Thoracic aorta (tissue), 2 donors: Measurements from ENCODE around the gene SH3TC1. TPM values are rescaled to one million over a fixed set of nuclear protein-coding genes. Genes with fewer than 3 reads are reported as not detected.

Experiments
- ATAC-seq: fragments of 150-250 bp; one replicate; pipeline ENCODE4 v1.8.0; 2017; ENCODE audit warnings: low read depth; ENCODE audit not compliant: insufficient number of reproducible peaks, low FRiP score
- DNase-seq: peaks from one replicate; pipeline ENCODE4 v3.0.0-alpha.2; 2020; ENCODE audit warnings: low spot score
- H3K27ac ChIP-seq, 2 donors: fragments of 200-600 bp; sonication (generic); 1 replicate in 1 of 2; 2 replicates in 1 of 2; pipeline ENCODE4 v1.5.1; 2016; ENCODE audit warnings: mild to moderate bottlenecking in 2 of 2, moderate library complexity in 2 of 2
- H3K27me3 ChIP-seq: fragments of 200-600 bp; sonication (generic); replicated peaks from 2 replicates; pipeline ENCODE4 v1.6.0; 2016; ENCODE audit warnings: mild to moderate bottlenecking; ENCODE audit not compliant: insufficient read depth
- H3K36me3 ChIP-seq: fragments of 200-600 bp; sonication (generic); one replicate; pipeline ENCODE4 v1.5.1; 2016
- H3K4me1 ChIP-seq, 2 donors: fragments of 200-600 bp; sonication (generic); 1 replicate in 1 of 2; 2 replicates in 1 of 2; pipeline versions ENCODE4 v1.5.1 to v1.6.0; 2016; ENCODE audit warnings: low read depth in 2 of 2, mild to moderate bottlenecking in 1 of 2; ENCODE audit not compliant: control insufficient read depth in 1 of 2
- H3K4me3 ChIP-seq: fragments of 200-600 bp; sonication (generic); 2 replicates; pipeline ENCODE4 v1.5.1; 2016; ENCODE audit warnings: mild to moderate bottlenecking
- H3K9me3 ChIP-seq: fragments of 200-600 bp; sonication (generic); 2 replicates; pipeline ENCODE4 v1.5.1; 2016
- total RNA-seq, 2 donors: library from RNA; depleted of rRNA; stranded (reverse); fragments of >200 nt; gene quantifications; one replicate each; pipeline versions ENCODE4 v1.1.0 to v1.2.3, GENCODE V29; 2016
- TF ChIP-seq, protein P1 (sequence below): fragments of 200-600 bp; sonication (generic); IDR thresholded peaks from one replicate; pipeline ENCODE4 v1.5.1; 2019; ENCODE audit warnings: antibody characterized with exemption

The SH3TC1 gene
- total RNA-seq, 2 donors from 2014 or later = 63.2 to 68.6 TPM

DNA sequence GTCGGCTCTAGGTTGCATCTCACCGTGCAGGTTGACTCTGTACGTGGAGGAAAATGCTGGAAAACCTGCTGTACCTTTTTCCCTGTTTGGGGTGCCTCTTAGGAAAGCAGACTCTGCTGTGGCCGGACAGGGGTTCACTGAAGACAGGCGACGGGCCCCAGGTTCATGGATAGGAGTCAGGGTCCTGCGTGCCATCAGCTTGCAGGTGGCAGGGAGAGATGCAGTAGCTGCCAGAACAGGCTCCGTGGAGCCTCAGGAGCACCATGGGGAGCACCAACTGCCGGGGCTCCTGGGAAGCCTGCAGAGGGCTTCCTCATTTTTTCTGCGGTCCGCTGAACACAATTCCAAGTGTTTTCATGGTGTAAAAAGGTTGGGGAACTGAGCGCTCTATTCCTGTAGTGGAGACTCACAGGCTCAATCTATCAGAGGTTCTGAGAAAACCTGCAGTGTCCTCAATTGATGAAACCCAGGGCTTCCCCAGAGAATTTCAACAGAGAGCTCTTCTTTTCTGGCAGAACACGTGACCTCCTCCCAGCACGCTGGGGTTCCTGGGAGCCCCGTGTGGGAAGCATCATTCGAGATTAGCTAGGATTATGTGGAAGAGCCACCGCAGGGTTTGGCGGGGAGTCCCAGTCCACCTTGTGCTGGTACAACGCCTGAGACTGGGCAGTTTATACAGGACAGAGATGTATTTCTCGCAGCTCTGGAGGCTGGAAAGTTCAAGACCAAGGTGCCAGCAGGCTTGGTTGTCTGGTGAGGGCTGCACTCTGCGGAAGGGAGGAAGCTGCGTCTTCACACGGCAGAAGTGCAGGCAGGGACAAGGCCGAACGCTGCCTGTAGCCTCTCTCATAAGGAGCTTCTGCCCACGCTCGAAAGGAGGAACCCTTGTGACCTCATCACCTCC lies 72.1 kb downstream of the SH3TC1 start:
- Histone ChIP-seq H3K4me1 (peaks cover 8 to 56% of the 10 kb centered on the region in 2 donors), H3K27me3 (no peaks in the 10 kb centered on the region), H3K4me3 (peak overlapping the region; percentile 67), H3K27ac (no peak overlapping the region), H3K9me3 (no peaks in the 10 kb centered on the region), H3K36me3 (no peaks in the 10 kb centered on the region)
- ATAC-seq (no peak), DNase-seq (no peak)
- TF ChIP-seq, protein P1, sequence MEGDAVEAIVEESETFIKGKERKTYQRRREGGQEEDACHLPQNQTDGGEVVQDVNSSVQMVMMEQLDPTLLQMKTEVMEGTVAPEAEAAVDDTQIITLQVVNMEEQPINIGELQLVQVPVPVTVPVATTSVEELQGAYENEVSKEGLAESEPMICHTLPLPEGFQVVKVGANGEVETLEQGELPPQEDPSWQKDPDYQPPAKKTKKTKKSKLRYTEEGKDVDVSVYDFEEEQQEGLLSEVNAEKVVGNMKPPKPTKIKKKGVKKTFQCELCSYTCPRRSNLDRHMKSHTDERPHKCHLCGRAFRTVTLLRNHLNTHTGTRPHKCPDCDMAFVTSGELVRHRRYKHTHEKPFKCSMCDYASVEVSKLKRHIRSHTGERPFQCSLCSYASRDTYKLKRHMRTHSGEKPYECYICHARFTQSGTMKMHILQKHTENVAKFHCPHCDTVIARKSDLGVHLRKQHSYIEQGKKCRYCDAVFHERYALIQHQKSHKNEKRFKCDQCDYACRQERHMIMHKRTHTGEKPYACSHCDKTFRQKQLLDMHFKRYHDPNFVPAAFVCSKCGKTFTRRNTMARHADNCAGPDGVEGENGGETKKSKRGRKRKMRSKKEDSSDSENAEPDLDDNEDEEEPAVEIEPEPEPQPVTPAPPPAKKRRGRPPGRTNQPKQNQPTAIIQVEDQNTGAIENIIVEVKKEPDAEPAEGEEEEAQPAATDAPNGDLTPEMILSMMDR = no peak

DNA sequence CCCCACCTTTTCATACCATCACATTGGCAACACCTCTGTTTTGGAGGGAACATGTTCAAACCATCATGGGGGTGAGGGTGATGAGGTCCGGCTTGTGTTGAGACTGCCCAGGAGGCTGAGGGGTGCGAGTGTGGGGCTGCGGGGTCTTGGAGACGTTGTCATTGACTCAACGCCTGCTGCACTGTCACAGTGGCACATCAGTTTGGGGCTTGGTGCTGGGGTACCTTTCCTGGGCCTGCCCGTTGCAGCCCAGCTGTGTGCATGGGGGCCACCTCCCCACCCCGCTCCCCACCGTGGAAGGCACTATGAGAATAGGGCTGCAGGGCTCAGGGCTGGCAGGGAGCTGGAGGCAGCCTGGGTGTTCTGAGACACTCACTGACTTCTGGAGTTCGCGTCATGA lies 72.7 kb downstream of the SH3TC1 start:
- Histone ChIP-seq H3K27me3 (no peaks in the 10 kb centered on the region), H3K36me3 (no peaks in the 10 kb centered on the region), H3K4me1 (peaks cover 14 to 61% of the 10 kb centered on the region in 2 donors), H3K27ac (no peak overlapping the region), H3K4me3 (no peak overlapping the region), H3K9me3 (no peaks in the 10 kb centered on the region)
- no peak for DNase-seq
- no peak for ATAC-seq
- TF ChIP-seq, protein P1 = no peak

DNA sequence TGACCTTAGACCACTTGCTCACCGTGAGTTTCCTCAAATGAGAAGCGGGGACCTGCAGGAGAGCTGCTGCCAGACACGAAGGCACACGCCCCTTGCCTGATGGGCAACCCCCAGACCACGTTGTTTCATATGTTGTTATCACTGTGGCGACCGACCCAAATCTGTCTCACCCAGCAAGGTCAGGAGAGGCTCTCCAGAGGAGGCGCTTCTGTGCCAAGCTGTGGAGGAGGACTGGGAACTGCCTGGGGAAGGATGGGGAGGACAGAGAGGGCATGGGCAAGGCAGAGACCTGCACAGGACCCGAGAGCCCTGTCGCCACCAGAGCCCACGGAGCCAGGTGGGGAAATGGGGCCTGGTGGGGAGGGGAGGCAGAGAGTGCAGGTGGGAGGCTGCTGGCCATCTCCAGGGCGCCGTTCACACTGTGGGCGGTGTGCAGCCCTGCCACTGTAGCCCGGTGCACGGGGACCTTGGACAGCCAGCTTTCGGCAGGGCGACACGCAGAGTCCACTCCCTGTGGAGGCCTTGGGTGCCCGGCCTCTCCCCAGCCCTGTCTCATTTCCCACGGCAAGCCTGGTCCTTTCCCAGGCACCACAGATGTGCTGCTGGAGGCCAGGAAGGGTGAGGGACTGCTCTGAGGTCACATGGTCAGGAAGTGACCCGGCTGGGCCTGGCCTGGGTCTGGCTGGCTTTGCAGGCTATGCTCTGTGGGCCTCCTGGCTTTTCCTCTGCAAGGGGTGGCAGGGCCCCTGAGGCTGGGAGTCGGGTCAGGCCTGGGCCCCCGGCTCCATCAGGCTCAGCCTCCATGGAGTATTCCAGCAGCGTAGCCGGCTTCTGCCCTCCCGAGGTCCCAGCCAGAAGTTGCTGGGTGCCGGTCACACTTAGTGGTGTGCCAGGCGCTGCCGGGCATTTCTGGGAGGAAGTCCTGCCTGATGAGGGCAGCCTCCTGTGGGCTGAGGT lies 73.7 kb downstream of the SH3TC1 start:
- DNase-seq (no peak), ATAC-seq (no peak)
- H3K36me3 ChIP-seq = no peaks in the 10 kb centered on the region
- H3K27ac ChIP-seq = peak overlapping the region; percentile 27 to 32
- no peaks in the 10 kb centered on the region for H3K9me3 ChIP-seq
- no peaks in the 10 kb centered on the region for H3K27me3 ChIP-seq
- H3K4me3 ChIP-seq = no peak overlapping the region
- H3K4me1 ChIP-seq = peaks cover 14 to 62% of the 10 kb centered on the region in 2 donors
- TF ChIP-seq, protein P1 = no peak

DNA sequence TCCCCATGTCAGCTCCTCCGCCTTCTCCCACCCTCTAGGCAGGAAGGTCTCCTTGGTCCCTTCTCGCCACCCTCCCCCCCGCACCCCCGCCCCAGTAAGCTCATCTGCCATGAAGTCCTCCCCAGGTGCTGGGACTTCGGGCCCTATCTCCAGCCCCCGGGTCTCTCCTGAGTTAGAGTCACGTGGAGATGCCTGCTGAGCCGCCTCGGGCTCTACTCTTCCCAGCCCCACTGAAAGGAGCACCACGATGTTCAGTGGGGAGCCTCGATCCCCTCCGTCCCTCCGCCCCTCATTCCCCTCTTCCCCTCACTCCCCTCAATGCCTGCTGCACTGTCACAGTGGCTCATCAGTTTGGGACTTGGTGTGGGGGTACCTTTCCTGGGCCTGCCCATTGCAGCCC lies 74.4 kb downstream of the SH3TC1 start:
- Histone ChIP-seq H3K4me1 (peaks cover 14 to 69% of the 10 kb centered on the region in 2 donors), H3K27ac (peak overlapping the region; percentile 27 to 32), H3K9me3 (no peaks in the 10 kb centered on the region), H3K36me3 (no peaks in the 10 kb centered on the region), H3K4me3 (no peak overlapping the region), H3K27me3 (no peaks in the 10 kb centered on the region)
- TF ChIP-seq, protein P1 = no peak
- ATAC-seq (no peak), DNase-seq (no peak)
